Transverse colon (tissue), 4 donors: ENCODE measurements around the gene ZNF329. TPM values are rescaled to one million over a fixed set of nuclear protein-coding genes. Genes with fewer than 3 reads are reported as not detected.

Experiments used
- DNase-seq: peaks from one replicate; pipeline ENCODE4 v3.0.0-alpha.2; 2019
- H3K27ac ChIP-seq, 4 donors: fragments of 200-600 bp; sonication (generic); 2 replicates each; pipeline ENCODE4 v1.5.1; 2016 to 2018; ENCODE audit warnings: inconsistent platforms in 4 of 4
- H3K27me3 ChIP-seq: fragments of 200-600 bp; sonication (generic); 2 replicates; pipeline ENCODE4 v1.5.1; 2017; ENCODE audit warnings: inconsistent platforms
- H3K36me3 ChIP-seq, 4 donors: fragments of 200-600 bp; sonication (generic); 2 replicates each; pipeline ENCODE4 v1.5.1; 2017 to 2019; ENCODE audit warnings: inconsistent platforms in 4 of 4
- H3K4me1 ChIP-seq, 4 donors: fragments of 200-600 bp; sonication (generic); 2 replicates each; pipeline ENCODE4 v1.5.1; 2017 to 2020; ENCODE audit warnings: inconsistent platforms in 4 of 4
- H3K4me3 ChIP-seq, 4 donors: fragments of 200-600 bp; sonication (generic); 1 replicate in 1 of 4; 2 replicates in 3 of 4; pipeline versions ENCODE4 v1.5.1 to v1.6.1; 2017 to 2019; ENCODE audit warnings: inconsistent platforms in 4 of 4
- H3K9me3 ChIP-seq, 2 donors: fragments of 200-600 bp; sonication (generic); 2 replicates each; pipeline ENCODE4 v1.5.1; 2017 to 2019; ENCODE audit warnings: inconsistent platforms in 2 of 2
- CTCF ChIP-seq, 5 experiments: fragments of 200-600 bp in 3 of 5; fragments of 450-650 bp in 2 of 5; sonication (generic) in 3 of 5; IDR thresholded peaks; 1 replicate in 2 of 5; 2 replicates in 3 of 5; pipeline ENCODE4 v1.5.1; 2016 to 2017; ENCODE audit warnings: antibody characterized with exemption in 5 of 5, inconsistent platforms in 3 of 5, mild to moderate bottlenecking in 2 of 5, moderate library complexity in 1 of 5
- EP300 ChIP-seq: sonication (generic); formaldehyde crosslinking; IDR thresholded peaks from one replicate; pipeline ENCODE4 v1.6.1; 2017; ENCODE audit warnings: antibody characterized with exemption, low read depth
- POLR2A ChIP-seq: fragments of 450-650 bp; IDR thresholded peaks from one replicate; pipeline ENCODE4 v1.6.1; 2016; ENCODE audit warnings: antibody characterized with exemption, mild to moderate bottlenecking, moderate library complexity
- POLR2AphosphoS5 ChIP-seq, 3 donors: sonication (generic); formaldehyde crosslinking; IDR thresholded peaks; one replicate each; pipeline ENCODE4 v1.6.1; 2016; ENCODE audit warnings: antibody characterized with exemption in 3 of 3
- WGBS, 2 donors: methylation state at CpG; one replicate each; pipeline ENCODE4 v1.1.5; 2018; ENCODE audit warnings: low coverage in 1 of 2; 5-methylcytosine and 5-hydroxymethylcytosine counted together
- in situ Hi-C, 4 donors: fragments of 200-750 bp; cut with MboI; loops; one replicate each; pipeline versions ENCODE4 v1.15.0 to v1.15.1; 2017; ENCODE audit warnings: low sequenced_read_pairs in 3 of 4, low pct_ligation_motif_present in 1 of 4, low pct_unique_long_range_greater_than_20kb in 1 of 4
- intact Hi-C: fragments of 100-400 bp; cut with DNase I; formaldehyde crosslinking; loops from one replicate; pipeline ENCODE4 v1.15.1; 2023; ENCODE audit warnings: low total_unique reads
- total RNA-seq, 4 donors: library from RNA; depleted of rRNA; stranded (reverse); fragments of >200 nt; gene quantifications; one replicate each; pipeline ENCODE4 v1.1.0, GENCODE V29; 2016

The ZNF329 gene
- total RNA-seq, 4 donors from 2014 or later, result 0.60 to 5.5 (median 4.0) TPM

GRCh38 chr19:58091251-58091995, 59.2 kb downstream of the ZNF329 start:
- intact Hi-C loops, result no loop called here
- in situ Hi-C loops, result no loop called here
- H3K9me3 ChIP-seq, result peaks cover 20 to 22% of the 10 kb centered on the region in 2 donors
- H3K4me1 ChIP-seq, result no peaks in the 10 kb centered on the region
- H3K36me3 ChIP-seq, result peaks cover 0 to 17% (median 2%) of the 10 kb centered on the region in 4 donors
- H3K27ac ChIP-seq, result no peak overlapping the region
- WGBS, 2 donors, result 75% methylated on average over 11 of the region's 11 CpGs; no CpG with 5 or more reads in 1 of the 2 donors
- no peaks in the 10 kb centered on the region for H3K27me3 ChIP-seq
- TF ChIP-seq POLR2AphosphoS5 (IDR thresholded peaks at IDR 0.05) (no peak), EP300 (no peak), CTCF (IDR thresholded peaks at IDR 0.05) (no peak), POLR2A (no peak)
- H3K4me3 ChIP-seq, result no peak overlapping the region
- no peak for DNase-seq

- H3K4me3 ChIP-seq, result no peak overlapping the region
- H3K4me1 ChIP-seq, result no peaks in the 10 kb centered on the region
- H3K27ac ChIP-seq, result no peak overlapping the region
- peaks cover 35 to 36% of the 10 kb centered on the region in 2 donors for H3K9me3 ChIP-seq
- in situ Hi-C loops (no loop called here), intact Hi-C loops (no loop called here)
- no peak for TF ChIP-seq CTCF (IDR thresholded peaks at IDR 0.05)
- TF ChIP-seq EP300, result no peak
- TF ChIP-seq POLR2AphosphoS5 (IDR thresholded peaks at IDR 0.05), result no peak
- TF ChIP-seq POLR2A, result no peak
- 94% methylated on average over 16 of the region's 16 CpGs; no CpG with 5 or more reads in 1 of the 2 donors for WGBS, 2 donors
- H3K36me3 ChIP-seq, result peaks cover 0 to 31% (median 9%) of the 10 kb centered on the region in 4 donors
- H3K27me3 ChIP-seq, result no peaks in the 10 kb centered on the region
- DNase-seq, result no peak
Observed at GRCh38 chr19:58089846-58090245, 60.7 kb downstream of the ZNF329 start.

GRCh38 chr19:58088521-58089052, 62.0 kb downstream of the ZNF329 start:
- Histone ChIP-seq H3K27me3 (no peaks in the 10 kb centered on the region), H3K27ac (no peak overlapping the region), H3K4me3 (no peak overlapping the region), H3K36me3 (peaks cover 0 to 40% (median 13%) of the 10 kb centered on the region in 4 donors), H3K4me1 (no peaks in the 10 kb centered on the region), H3K9me3 (peaks cover 44 to 48% of the 10 kb centered on the region in 2 donors)
- intact Hi-C loops (no loop called here), in situ Hi-C loops (no loop called here)
- no peak for DNase-seq
- TF ChIP-seq EP300 (no peak), POLR2A (no peak), CTCF (IDR thresholded peaks at IDR 0.05) (no peak), POLR2AphosphoS5 (IDR thresholded peaks at IDR 0.05) (no peak)
- WGBS, 2 donors, result 95% methylated on average over 9 of the region's 13 CpGs; no CpG with 5 or more reads in 1 of the 2 donors

GRCh38 chr19:58086825-58087710, 63.5 kb downstream of the ZNF329 start:
- no peaks in the 10 kb centered on the region for H3K4me1 ChIP-seq
- intact Hi-C loops (no loop called here), in situ Hi-C loops (no loop called here)
- WGBS, 2 donors, result 96 to 100% methylated on average over 3 to 23 of the region's 23 CpGs
- no peak for DNase-seq
- TF ChIP-seq POLR2A (no peak), POLR2AphosphoS5 (IDR thresholded peaks at IDR 0.05) (no peak), EP300 (no peak), CTCF (IDR thresholded peaks at IDR 0.05) (no peak)
- no peaks in the 10 kb centered on the region for H3K27me3 ChIP-seq
- H3K4me3 ChIP-seq, result no peak overlapping the region
- peaks cover 50 to 62% of the 10 kb centered on the region in 2 donors for H3K9me3 ChIP-seq
- H3K27ac ChIP-seq, result no peak overlapping the region
- H3K36me3 ChIP-seq, result peaks cover 0 to 46% (median 13%) of the 10 kb centered on the region in 4 donors
